HG02840 (cell line): Measurements from ENCODE around the gene UNC13D.
"Not testable (repeated sequence)": the region's sequence is repeated elsewhere in the genome, so short reads cannot be mapped to it uniquely, and the experiment has no call there.

ENCODE experiments used
- ATAC-seq: cut with Tn5 transposase; IDR thresholded peaks from one replicate; pipeline ENCODE4 v1.9.1; 2021; ENCODE audit warnings: mild to moderate bottlenecking, moderate library complexity, moderate number of reproducible peaks; ENCODE audit not compliant: unreplicated experiment, low FRiP score

Gene UNC13D

DNA sequence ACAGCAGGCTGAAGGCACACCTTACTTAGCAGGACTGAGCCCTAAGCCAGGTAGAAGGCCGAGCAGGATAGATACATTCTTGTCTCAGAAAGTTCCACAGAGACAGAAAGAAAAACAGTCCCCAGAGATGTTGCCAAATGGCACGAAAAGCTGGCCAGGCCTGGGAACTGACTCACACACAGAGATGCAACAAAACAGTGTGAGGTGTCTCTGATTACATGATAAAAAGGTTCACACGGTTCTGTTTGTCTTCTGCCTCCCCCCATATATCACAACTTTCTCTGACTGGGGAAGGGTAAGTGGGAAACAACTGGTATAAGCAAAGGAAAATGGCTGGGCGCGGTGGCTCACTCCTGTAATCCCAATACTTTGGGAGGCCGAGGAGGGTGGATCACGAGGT lies 9.2 kb upstream of the UNC13D start:
- ATAC-seq, result no peak

DNA sequence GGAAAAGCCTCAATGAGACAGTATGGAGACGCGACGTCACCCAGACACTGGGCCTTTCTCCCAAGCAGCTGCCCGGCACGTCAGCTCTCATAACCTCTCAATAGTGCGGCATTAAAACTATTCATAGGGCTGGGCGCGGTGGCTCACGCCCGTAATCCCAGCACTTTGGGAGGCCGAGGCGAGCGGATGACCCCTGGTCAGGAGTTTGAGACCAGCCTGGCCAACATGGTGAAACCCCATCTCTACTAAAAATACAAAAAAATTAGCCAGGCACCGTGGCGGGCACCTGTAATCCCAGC lies 7.4 kb upstream of the UNC13D start:
- not testable (repeated sequence) for ATAC-seq

DNA sequence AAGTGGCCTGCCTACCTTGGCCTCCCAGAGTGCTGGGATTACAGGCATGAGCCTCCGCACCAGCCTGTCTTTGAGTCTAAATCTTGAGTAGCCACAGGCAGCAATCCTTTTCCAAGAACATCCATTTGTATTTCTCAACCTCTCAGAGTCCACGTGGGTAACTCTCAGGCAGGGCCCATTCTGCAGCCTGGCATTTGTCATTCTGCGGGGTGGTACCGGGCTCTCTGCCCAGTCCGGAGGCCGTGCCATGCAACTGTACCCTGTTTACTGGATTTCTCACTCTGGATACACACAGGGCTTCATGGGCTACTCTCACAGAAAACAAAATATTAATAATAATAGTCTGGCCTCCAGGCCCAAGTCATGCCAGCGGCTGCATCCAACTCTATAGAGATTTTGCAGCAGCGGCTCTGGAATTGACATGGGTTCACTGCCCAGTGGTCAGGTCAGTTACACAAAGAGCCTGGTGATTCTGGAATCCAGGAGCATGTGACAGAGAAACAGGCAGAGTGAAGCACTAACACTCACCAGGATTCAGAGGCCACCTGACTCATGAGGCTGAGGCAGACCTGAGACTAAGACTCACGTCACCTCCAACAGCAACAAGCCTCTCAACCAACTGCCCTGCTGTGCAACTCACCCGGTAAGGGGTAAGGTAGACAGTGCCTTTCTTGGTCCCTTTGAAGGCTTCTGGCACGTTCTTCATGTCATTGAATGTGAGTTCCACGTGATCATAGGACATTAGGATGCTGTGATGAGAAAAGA lies 6.9 kb upstream of the UNC13D start:
- ATAC-seq, result no peak

DNA sequence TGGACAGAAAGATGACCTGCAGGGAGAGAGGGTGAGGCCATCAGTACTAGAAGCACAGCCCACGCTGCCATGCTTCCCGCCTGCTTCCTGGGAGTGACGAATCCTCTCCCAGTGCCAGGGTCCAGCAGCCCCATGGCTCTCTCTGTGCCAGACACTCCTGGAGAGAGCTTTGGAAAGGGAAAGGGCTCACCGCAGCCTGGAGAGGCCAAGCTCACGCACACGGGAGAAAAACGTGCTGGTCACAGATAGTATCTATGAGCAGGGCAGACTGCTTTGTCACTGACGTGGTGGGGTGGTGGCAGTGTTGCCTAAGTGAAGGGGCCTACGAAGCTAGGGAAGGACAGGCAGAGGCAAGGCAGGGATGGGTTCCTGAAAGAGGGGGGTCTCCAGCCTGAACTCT lies 5.5 kb upstream of the UNC13D start:
- no peak for ATAC-seq

DNA sequence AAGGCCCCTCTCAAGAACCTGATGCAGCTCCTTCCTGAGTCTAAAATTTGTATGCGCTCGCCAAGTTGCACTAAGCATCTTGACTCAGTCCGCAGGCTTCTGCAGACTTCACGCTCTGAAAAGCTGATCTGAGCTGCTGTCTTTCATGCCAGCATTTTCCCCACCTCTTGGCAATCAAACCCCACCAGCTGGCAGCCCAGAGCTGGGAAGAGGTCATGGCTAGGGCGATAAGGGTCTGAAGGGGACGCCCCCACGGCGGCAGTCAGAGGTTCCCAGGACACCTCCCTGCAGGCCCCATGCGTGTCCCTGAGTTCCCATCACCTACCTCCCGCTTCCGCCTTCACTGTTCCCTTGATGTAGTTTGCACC lies 5.1 kb upstream of the UNC13D start:
- ATAC-seq, result no peak

DNA sequence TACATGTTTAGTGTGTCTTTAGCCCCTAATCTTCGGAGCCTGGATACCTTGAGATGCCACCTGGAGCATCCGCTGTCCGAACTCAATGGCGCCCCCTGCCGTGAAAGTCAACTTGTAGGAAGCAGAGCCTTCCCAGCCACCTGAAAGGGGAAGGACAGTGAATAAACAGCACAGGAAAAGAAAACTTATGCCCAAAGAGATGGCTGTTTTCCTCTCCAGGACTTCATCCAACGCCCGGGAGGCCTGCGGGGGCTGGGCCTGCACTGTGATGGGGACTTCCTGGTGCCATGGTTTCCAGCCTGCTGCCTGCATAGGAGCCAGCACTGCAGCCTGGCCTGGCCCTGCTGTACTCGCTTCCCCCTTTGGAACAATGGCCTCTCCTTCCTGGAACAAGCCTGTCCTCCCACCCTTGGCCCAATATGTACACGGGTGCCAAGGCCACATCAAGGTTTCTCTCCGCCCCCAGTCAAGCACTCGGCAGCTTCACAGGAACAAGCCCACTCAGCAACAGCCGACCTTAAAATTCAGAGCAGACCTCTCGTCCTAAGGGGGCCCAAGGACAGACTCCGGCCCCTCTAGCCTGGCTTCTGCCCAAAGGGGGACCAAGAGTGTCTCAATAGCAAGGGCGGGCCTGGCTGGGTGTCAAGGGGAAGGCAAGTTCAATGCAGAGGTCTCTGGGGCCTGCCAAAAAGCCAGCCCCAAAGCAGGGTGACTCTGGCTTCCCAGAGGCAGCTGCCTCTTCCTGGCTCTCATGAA lies 4.5 kb upstream of the UNC13D start:
- ATAC-seq, result no peak

DNA sequence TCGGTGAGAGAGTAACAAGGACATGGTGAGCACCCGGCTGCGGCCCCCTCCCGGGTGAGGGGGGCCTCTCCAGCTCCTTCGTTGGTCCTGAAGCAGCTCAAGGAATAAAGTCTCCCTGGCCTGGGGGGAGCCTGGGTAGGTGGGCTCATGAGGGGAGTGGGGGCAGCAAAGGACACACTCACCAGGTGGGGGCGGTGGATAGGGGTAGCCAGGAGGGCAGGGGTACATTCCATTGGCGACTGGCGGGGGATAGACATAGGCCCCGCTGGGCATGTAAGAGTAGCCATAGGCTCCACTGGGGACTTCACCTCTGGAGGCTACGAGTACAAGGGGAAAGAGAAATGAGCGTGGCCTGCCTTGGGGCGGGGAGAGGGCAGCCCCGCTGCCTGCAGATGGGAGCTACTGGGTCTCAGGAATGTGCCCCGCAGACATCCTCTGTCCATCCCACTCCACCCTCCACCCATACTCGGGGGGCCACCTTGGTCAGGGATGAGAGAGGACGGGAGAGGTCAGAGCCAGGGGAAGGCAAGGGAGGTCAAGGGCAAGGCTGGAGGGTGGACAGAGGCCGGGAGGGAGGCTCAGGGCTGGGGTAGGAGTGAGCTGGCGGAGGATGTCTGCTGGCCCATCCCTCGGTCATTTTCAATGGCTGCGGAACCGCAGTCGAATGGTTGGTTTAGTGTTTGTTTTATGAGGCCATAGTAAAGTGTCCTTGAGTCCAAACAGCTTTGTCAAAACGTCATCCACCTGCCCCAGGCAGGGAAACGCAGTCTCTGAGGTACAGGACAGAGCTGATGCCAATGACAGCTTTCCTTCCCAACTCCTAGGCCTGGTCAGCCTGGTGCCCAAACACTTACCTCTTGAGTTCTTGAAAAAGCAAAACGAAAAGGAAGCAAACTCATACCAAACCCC lies 3.7 kb upstream of the UNC13D start:
- ATAC-seq, result no peak

DNA sequence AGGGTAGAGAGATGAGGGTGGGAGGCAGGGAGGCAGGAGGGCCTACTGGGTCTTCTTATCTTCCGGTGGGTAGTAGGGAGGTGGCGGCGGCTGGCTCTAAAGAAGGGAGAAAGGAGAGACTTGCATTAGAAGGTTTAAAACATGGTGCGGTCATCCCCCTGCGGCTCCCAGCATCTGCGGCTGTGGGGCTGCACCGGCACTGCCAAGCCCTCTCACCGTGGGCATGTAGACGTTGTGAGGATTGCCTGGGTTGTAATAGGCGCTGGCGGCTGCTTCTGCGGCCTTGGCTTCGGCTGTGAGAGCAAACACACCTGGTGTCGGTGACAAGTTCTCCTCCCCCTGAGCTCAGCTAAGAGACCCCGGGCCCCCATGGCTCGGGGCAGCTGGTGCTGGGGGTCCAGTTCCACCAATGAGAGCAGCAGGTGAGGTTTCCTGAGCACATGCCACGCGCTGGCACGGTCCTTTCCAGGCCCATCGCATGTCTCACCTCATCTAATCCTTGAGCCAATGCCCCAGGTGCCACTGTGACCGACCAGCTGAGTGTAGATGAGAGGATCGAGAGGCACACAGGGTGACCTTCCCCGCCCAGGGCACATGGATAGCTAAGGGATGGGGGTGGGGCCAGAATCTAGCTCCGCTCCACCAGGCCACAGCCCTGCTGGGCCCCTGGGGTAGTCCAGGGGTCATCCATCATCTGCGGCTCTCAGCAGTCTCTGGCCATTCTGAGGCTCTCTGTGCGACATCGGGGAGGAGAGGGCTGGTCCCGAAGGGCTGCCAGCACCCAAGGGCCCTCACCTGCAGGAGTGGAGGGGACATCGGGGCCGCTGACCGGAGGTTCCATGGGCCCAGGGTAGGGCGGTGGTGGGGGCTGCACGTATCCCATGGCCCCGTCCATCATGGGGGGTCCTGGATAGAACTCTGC lies 2.7 kb upstream of the UNC13D start:
- ATAC-seq, result no peak

DNA sequence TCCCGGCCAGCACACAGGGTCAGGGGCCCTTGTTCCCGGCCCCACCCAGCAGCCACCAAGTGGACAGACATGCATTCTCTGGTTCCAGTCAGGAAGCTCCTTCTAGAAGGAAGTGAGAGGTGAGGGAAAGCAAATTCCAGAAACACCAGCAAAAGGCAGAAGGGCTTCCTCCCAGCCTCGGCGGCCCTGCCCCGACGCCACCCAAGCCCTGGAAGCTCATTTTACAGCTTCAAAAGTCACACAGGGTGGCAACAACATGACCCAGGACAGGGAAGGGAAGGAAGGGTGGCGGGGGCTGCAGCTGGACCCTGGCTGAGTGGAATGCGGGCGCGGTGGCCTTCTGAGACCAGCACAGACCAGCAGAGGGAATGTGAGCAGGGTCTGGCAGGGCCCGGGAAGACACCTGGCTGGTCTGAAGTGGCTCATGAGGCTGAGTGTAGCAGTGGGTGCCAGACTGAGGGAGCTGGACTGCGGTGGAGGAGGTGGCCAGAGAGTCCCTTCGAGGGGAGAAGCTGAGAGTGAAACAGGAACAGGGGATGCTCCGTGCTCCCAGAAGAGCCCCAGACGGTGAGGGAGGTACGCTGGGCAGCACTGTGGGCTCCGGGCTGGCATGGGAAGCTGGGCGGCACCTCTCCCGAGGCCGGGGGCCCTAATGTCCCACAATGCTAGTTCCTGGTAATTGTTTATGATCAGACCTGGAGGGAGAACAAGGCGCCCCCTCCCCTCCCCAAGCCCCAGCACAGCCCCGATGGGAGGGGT lies 1.9 kb upstream of the UNC13D start:
- no peak for ATAC-seq

DNA sequence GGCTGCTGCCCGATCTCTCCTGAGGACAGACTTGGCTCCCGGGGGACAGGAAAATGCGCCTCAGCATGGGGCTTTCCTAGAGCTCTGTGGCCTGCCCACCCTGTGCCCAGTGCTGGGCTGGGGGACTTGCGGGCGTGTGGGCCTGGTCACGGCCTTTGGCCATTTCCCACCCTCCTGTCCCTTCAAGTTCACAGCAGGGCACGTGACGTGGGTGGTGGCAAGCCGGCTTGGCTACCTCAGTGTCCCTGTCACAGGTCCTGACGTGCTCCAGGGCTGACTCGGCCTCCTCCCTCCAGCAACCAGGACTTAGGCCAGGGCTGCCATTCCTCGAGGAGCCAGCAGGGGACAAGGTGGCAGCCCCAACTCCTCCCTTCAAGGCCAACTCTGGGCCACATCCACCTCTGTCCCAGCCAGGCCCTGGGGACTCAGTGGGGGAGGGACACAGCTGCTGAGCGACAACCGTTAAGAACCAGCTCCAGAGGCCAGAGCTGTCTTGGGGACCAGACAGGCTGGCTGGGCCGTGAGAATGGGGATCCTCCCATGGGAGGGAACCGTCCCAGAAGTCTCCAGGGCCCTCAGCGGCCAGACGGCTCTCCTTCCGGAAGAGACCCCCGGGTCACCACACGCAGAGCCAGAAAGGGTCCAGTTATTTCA lies 981 bp upstream of the UNC13D start:
- ATAC-seq, result peak; percentile 49

DNA sequence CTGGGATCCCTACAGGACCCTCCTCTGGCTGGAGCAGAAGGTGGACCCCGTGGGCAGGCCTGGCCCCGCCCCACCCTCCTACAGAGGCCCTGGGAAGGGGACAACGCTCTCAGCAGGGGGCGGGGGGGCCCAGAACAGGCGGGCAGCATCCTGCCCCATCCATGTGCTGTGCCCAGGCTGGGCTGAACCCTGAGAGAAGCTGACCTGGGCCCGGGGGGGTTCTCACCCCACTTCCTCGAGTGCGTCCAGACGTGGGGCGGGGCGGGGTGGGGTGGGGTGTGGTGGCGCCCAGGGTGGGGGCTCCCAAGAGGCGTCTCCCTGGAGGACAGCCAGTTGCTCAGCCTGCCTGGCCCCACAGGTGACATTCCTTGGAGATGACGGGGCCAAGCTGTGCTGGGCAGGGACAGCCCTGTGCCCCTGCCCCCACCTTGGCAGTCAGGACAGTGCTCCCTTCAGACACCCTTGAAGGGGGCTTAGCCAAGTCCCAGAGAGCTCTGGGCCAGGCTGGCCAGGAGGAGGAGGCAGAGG lies 390 bp upstream of the UNC13D start:
- peak; percentile 6 for ATAC-seq

DNA sequence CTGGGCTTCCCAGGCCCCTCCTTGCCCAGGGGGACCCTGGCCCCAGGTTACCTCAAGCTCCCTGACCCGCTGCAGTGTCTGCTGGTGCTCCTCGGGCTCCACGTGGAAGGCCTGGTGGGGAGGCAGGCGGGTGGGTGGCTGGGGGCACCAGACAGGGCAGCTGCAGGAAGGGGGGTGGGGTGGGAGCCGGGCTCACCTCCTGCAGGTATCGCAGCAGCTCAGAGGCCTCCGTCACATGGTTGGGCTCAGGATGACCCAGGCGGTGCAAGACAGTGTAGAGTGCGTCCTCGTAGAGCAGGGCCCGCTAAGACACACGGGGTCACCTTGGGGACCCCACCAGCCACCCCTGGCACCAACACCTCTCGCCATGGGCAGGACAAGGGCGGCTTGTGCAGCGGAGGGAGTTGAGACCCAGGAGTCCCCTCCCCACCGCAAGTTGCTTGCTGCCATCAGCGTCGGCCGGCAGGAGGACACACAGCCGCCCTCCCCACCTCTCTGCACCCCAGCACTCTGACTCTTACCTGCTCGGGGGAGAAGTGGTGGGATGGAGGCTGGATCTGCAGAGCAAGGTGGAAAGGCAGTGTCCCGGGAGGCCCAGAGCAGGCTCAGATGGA lies 1.1 kb downstream of the UNC13D start:
- ATAC-seq, result no peak

DNA sequence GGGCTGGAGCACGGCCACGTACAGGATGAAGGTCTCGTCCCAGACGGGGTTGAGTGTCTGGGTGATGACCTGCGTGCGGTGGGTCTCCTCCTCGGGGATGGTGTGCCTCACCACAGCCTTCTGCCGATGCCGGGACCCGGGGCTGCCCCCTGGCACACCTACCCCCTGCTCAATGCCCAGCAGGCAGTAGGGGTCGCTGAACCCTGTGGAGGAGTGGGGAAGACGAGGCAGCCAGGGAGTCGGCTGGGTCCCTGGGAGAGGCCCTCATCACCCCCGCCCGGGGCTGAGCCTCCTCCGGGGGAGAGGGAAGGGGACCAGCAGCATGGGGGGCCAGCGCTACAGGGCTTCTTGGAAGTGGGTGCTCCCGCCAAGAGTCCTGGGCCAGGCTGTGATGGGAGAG lies 1.8 kb downstream of the UNC13D start:
- no peak for ATAC-seq

DNA sequence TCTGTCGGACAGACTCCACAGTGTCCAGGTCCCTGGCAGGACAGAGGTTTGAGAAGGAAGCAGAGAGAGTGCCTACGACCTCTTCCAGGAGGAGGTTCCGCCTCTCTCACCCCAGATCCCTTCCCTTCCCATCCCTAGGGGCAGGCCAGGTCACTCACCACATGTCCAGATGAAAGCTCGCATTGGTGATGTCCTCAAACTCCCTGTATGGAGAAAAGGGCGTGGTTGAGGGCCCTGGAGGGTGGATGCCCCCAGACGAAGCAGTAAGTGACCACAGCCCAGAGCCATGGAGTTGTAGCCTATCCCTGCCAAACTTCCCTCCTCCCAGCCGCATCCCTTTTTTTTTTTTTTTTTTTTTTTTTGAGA lies 3.4 kb downstream of the UNC13D start:
- ATAC-seq, result no peak

DNA sequence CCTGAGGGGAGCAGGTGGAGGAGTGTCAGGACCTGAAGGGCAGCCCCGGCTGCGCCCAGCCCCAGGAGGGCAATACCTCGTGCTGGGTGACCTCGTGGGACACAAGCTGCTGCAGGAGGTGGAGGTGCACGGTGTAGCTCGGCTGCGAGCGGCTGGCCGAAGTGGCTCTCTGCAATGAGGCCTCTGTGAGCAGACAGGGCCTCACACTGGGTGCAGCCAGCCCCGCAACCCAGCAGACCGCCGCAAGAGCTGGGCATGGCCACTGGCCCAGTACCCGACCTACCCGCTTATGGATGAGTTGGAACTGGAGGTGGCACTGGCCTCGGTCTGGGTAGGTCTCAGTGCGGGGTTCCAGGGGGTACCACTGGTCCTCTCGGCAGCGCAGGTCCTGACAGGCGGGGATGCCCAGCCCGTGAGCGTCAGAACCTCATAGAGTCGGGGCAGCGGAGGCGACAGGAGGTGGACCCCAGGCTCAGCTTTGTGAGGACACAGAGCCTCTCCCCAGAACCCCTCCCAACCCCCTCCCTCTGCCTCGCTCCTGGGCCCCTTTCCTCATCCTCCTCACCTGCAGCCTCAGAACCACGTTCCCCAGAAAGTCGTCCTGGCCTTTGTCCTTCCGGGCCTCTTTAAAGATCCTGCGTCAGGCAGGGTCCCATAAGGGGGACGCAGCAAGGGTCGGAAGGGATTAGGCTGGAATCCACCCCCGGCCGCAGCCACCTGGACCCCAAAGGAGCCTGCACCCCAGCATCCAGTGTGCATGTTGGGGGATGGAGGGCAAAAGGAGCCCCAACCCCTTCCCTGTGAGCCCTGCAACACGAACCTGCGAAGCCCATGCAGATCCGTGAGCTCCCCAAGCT lies 4.0 kb downstream of the UNC13D start:
- no peak for ATAC-seq

DNA sequence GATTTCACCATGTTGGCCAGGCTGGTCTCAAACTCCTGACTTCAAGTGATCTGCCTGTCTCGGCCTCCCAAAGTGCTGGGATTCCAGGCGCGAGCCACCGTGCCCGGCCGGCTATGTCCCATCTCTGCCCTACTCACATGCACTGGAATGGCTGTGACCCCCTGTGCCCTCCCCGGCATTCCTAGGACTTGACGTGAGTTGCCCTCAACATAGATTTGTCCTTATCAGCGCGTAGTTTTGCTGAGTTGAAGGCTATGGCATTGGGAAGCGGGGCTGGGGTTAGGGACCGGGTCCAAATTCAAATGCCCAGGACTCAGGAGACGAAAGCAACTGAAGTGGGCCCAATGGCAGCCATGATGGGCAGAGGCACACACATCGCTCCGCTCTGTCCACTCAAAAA lies 5.8 kb downstream of the UNC13D start:
- no peak for ATAC-seq

DNA sequence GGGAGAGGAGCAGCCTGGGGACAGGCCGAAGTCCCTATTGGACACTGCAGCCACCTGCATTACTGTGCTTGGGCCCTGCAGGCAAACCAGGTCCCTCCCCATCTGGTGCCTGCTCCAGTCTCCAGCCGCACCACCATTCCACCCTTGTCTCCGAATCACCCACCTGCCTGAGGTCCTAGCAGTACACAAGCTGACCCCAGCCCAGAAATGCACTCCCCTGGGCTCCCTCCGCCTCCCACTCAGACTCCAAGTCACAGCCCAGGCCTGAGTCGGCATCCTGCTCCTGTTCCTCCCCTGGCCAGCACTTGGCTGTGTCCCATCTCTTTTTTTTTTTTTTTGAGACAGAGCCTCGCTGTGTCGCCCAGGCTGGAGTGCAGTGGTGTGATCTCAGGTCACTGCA lies 6.3 kb downstream of the UNC13D start:
- no peak for ATAC-seq

DNA sequence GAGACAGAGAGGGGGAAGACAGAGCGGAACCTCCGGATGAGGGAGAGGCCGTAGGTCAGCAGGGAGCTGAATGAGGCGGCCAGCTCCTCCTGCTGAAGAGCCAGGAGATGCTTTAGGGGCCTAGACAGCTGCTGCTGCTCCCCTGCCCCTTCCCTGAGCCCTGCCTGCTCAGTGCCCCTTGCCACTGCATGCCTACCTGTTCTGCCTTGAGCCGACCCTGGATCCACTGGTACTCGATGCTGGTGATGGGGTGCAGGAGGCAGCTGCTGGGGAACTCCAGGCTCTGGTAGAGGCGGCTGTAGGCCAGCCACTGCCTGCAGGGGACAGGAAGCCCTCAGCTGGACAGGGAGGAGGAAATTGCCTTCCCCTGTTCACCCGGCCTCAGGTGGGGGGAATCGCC lies 7.6 kb downstream of the UNC13D start:
- ATAC-seq, result no peak
